Putamen (tissue), 1 donor: ENCODE data around the gene IPO9.
"Not testable (repeated sequence)": the region's sequence is repeated elsewhere in the genome, so short reads cannot be mapped to it uniquely, and the experiment has no call there.

Experiments
- DNase-seq: peaks from one replicate; pipeline ENCODE4 v3.0.0-alpha.2; 2016; ENCODE audit warnings: low spot score

The IPO9 gene

GRCh38 chr1:201809876-201810275 lies 19.1 kb upstream of the IPO9 start:
- DNase-seq = no peak

- no peak for DNase-seq
Measured at GRCh38 chr1:201810466-201811216, 18.3 kb upstream of the IPO9 start.

GRCh38 chr1:201813226-201813625 lies 15.7 kb upstream of the IPO9 start:
- DNase-seq = no peak

GRCh38 chr1:201816309-201816854 lies 12.6 kb upstream of the IPO9 start:
- no peak for DNase-seq

- DNase-seq = no peak
Measured at GRCh38 chr1:201818971-201819750, 9.8 kb upstream of the IPO9 start.

DNA sequence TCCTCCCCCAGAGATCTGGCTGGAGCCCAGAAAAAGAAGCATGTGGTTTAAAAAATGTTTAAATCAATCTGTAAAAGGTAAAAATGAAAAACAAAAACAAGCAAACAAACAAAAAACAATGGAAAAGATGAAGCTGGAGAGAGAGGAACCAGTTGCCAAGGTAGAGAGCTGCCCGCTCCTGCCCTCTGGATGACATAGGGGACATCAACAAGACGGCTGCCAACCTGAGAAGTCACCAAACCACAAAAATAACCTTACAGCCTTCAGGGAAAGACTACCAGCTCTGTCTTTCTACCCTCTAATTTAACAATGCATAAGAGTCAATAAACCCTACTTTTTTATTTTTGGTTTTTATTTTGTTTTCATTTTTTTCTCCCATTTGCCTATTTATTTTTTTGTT lies 8.5 kb upstream of the IPO9 start:
- DNase-seq = no peak

DNA sequence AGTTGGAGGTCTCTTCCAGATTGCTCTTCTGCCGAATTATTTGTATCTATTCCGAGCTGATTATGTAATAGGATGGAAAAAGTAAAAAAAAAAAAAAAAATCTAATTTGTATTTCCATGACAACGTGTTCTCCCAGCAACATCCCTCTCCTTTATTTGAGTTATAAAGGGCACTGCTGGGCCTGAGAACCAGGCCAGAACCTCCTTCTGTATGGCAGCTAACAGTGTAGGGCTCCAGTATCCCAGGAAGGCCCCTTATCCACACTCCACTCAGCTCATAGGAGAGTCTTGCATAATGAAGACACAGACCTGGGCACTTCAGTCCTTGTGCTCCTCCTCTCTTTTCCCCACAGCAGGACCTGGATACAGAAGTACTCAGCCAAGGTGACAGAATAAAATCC lies 3.7 kb upstream of the IPO9 start:
- DNase-seq = peak; percentile 33

GRCh38 chr1:201826830-201827229 lies 2.1 kb upstream of the IPO9 start:
- no peak for DNase-seq

DNA sequence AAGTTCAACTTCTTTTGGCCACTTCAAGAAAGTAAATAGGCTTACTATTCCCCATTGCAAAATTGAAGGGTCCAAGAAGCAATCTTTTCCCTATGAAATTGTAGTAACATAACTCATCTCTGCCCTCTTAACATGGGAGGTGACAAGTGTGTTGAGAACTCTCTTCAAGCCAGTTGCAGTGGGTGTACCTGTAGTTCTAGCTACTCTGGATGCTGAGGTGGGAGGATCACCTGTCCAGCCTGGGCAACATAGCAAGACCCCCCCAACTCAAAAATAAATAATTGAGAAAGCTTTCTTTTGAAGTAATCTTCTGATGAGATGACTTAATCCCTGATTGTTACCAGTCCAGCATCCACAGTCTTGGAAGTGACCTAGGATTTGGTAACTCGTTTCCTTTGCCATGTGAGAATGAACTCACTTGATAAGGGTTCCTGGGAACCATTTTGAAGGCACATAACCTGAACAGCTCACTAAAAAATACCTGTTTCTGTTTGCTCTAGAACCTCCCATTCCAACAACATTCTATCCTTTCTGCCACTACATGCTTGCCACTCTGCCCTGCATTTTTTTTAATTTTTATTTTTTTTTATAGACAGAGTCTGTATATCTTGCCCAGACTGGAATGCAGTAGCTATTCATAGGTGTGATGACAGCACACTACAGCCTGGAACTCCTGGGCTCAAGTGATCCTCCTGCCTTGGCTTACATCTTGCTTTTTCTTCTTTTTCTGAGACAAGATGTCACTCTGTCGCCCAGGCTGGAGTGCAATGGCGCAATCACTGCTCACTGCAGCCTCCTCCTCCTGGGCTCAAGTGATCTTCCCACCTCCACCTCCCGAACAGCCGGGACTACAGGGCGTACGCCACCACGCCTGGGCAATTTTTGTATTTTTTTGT lies 1.4 kb upstream of the IPO9 start:
- DNase-seq = no peak

- DNase-seq = no peak
Measured at GRCh38 chr1:201828217-201828819, 639 bp upstream of the IPO9 start.

DNA sequence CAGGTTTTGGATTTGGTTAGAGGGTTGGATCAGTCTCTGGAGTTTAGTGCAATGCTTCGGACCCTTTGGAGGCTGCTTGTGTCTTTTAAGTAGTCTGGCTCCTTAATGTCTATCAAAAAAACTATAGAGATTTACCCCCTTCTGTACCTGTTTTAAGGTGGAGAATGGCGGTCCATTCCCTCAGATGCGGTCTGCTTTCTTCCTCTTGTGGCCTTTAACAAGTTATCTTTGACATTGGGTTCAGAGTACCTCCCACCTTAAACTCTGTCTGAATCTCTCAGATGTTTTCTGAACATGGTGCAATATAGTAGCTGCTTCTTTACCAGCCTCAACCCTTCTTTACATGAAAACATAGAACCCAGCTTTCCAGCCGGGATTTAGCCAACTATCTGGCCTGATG lies 2.4 kb downstream of the IPO9 start:
- DNase-seq = no peak

DNA sequence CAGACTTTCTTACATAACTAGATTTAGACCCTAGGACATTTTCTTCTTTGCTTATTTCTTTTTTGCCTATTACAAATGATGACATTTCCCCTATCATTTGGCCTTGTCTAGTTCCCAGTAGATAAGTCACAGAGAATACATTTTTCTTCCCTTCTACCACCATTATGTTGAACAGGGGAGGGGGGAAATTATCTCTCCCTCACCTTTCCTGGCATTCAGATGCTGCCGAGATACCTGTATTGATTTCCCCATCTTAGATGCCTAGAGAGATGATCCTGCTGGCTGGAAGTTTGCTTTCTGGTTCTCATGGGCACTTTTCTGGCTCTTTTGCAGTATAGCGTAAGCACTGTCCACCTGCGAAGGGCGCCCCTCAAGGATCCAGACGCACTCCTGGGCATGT lies 5.7 kb downstream of the IPO9 start:
- no peak for DNase-seq

DNA sequence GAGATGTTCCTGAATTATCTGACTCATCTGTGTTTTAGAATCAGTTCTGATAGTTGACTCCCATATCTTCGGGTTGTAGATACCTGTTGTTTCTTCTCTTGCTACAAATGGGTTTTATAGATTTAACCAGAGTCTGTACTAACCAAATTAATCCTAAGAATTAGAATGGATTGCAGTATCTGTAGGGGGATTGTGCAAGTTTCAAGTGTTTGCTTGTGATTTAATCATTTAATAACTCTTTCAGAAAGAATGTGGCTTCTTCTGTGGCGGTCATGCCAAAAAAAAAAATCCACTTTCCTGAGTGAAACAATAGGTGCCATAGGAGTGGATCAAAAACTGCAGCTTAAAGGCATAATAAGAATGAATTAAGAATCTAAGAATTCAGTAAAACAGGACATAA lies 9.4 kb downstream of the IPO9 start:
- no peak for DNase-seq

GRCh38 chr1:201839089-201839488 lies 10.1 kb downstream of the IPO9 start:
- DNase-seq = not testable (repeated sequence)

DNA sequence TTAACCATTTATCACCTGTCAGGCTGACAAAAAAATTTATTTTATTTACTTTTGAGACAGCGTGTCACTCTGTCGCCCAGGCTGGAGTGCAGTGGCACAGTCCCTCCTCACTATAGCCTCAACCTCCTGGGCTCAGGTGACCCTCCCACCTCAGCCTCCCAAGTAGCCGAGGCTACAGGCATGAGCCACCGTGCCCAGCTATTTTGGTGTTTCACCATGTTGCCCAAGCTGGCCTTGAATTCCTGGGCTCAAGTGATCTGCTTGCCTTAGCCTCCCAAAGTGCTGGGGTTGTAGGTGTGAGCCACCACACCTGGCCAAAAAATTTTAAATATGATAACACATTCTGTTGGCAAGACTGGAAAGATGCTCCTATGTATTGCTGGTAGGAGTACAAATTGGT lies 11.1 kb downstream of the IPO9 start:
- no peak for DNase-seq

GRCh38 chr1:201840490-201840889 lies 11.5 kb downstream of the IPO9 start:
- no peak for DNase-seq

DNA sequence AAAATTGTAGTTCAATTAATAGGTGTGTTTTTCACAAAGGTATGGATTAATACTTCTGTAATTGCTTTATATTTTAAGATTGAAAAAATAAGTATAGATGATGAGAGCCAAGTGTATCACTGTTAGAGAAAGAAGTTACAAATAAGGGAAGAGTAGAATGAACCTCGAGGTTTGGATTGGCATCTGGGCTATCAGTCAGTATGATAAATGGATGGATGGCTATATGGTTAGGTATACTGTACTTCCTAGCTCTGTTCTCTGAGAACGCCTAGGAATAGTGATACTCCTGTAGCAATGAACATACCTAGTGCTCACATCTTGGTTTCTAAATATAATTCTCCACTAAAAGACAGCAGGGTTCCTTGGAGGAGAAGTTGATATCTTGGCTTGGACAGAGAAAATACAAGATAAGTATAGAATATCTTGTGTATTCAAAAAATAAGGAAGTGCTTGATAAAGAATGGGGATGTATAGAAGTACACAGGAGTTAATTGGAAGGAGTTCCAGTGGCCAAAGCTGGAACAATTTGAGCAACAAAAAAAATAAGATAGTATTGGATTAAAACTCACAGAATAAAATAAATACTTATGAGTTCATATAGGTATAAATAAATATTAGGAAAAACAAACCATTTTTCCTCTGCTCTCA lies 12.4 kb downstream of the IPO9 start:
- DNase-seq = no peak

GRCh38 chr1:201842472-201843027 lies 13.6 kb downstream of the IPO9 start:
- no peak for DNase-seq

DNA sequence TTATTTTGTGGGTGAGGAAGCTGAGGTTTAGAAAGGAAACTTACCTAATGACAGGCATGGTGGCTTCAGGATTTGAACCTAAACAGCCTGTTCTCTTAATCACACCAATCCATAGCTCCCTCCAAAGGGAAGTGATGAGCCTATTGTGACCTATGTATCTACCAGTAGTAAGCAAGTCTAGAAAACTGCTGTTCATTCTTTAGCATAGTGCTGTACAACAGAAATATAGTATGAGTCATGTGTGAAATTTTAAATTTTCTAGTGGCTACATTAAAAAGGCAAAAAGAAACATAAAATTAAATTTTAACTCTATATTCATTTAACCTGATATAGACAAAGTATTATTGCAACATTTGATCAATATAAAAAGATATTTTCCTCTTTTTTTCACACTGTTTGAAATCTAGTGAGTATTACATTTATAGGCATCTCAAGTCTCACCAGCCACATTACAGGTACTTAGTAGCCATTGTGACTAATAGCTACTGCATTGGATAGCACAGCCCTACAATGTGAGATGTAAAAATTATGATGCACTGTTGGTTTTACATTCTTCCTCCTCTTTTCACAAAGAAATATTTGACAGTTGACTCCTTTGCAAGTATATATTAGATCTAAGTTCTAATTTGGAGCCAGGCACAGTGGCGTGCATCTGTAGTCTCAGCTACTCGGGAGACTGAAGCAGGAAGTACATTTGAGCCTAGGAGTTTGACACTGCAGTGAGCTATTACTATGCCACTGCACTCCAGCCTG lies 16.6 kb downstream of the IPO9 start:
- DNase-seq = no peak

DNA sequence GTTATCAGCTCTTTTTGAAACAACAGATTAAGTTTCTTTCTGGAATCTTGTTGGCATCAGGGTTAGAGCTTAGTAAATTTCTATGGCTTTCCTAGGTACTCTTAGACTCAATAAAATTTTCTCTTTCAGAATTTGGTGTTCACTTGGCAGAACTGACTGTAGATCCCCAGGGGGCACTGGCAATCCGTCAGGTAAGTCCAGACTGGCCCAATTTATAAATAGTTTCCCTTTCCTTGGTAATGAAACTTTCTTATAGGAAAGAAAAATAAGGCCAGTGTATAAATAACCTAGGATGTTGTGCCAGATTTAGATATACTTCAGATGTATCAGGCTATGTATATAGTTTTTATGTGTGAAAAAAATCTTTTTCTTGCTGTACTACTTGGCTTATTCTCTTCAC lies 18.2 kb downstream of the IPO9 start:
- DNase-seq = no peak
